HG03342 (cell line): Measurements from ENCODE around the gene MLLT10.

Source experiments
- ATAC-seq: cut with Tn5 transposase; IDR thresholded peaks from one replicate; pipeline ENCODE4 v1.9.1; 2021; ENCODE audit warnings: mild to moderate bottlenecking, moderate library complexity; ENCODE audit not compliant: unreplicated experiment

Gene MLLT10

GRCh38 chr10:21759232-21759631, 225.2 kb downstream of the MLLT10 start:
- ATAC-seq: no peak

- ATAC-seq: no peak
Observed at GRCh38 chr10:21760332-21760731, 226.3 kb downstream of the MLLT10 start.

- no peak for ATAC-seq
Observed at GRCh38 chr10:21764466-21765189, 230.6 kb downstream of the MLLT10 start.

- no peak for ATAC-seq
Observed at GRCh38 chr10:21769041-21769440, 235.0 kb downstream of the MLLT10 start.

GRCh38 chr10:21771219-21771618, 237.2 kb downstream of the MLLT10 start:
- ATAC-seq: no peak

- ATAC-seq: no peak
Observed at GRCh38 chr10:21776883-21777282, 242.9 kb downstream of the MLLT10 start.

- ATAC-seq: no peak
Observed at GRCh38 chr10:21791276-21791675, 257.2 kb downstream of the MLLT10 start.
